ENCODE data around the gene ANKAR.
"Not testable (repeated sequence)": the region's sequence is repeated elsewhere in the genome, so short reads cannot be mapped to it uniquely, and the experiment has no call there.

Gene ANKAR

DNA sequence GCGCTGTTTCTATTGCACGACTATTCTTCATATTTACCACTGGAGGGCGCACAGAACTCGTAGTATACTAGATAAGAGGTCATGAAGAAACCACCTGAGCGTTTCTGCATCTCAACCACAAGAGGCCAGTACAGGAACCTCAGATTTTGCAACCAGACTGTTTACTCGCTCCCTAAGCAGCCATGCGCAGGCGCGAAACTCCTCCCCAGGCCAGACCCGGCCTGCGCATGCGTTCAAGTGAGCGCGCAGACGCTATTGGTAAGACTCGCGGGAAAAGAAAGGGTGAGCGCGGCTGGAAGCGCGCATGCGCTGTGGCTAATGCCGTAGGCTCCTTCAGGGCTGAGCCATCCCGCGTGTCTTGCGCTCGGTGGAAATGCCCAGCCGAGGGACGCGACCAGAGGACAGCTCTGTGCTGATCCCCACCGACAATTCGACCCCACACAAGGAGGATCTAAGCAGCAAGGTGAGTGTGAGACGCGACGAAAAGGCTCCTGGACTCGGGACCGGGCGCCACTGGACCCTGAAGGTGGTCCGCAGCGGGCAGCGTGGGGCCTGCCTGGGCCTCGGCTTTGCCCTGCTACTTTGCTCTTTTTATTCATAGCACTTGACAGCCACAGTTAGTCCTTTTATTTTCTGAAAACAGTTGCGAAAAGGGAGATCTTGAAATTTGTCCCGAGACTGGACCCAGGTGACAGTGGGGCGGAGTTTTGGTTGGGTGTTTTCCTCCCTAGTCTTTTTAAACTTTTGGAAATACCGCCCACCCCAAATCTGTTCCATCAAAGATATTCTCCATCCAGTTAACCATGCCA, 13.1 kb upstream of the ANKAR start, which contains the start of gene ASNSD1:
TSS of gene ASNSD1 (plus strand) at position 312 of the 809 bp plus-strand sequence. CDS start 4,674 bp downstream, outside the sequence.
- DNase-seq = peak; percentile 96

DNA sequence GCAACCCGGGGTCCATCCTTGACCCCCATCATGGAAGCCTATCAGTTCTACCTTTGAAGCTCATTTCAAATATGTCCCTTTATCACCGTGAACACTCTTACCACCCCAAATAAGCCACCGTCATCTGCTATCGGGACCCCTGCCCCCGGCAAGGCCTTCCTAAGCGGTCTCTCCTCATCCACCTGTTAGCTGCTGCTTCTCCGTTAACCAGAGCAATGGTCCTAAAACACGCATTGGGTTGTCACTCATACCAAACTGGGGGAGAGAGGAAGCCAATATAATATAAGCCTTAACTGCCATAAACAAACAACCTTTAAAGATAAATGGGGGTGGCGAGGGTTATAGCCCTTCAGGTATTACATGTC, 12.5 kb upstream of the ANKAR start:
- DNase-seq = no peak

DNA sequence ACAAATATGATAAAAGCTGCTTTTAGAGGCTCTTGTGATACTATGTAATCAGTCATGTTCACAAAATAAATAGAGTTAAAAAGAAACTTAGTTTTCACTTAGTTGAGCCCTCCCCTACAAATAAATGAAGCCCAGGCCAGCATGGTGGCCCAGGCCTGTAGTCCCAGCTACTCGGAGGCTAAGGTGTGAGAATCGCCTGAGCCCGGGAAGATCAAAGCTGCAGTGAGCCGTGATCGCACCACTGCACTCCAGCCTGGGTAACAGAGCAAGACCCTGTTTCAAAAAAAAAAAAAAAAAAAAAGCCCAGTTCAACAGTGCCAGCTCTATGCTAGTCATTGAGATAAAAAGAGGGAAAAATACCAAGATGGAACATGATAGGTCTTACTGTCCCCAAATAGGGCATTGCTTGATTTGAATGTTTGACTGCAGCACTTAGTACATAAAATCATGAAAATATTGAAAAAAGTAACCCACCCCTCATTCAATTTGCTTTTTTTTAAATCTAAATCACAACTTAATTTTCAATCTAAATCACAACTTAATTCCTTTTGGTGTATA, 11.7 kb upstream of the ANKAR start:
- DNase-seq = no peak

DNA sequence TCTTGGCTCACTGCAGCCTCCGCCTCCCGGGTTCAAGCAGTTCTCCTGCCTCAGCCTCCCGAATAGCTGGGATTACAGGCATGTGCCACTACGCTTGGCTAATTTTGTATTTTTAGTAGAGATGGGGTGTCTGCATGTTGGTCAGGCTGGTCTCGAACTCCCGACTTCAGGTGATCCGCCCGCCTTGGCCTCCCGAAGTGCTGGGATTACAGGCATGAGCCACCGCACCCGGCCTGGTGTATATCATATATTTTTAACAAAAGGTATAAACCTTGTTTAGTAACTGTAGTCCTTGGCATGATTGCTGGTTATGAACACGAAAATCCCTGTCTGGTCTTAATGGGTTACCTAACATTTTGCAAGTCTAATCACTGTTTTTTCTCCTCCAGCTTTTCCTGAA, 11.2 kb upstream of the ANKAR start:
- not testable (repeated sequence) for DNase-seq

DNA sequence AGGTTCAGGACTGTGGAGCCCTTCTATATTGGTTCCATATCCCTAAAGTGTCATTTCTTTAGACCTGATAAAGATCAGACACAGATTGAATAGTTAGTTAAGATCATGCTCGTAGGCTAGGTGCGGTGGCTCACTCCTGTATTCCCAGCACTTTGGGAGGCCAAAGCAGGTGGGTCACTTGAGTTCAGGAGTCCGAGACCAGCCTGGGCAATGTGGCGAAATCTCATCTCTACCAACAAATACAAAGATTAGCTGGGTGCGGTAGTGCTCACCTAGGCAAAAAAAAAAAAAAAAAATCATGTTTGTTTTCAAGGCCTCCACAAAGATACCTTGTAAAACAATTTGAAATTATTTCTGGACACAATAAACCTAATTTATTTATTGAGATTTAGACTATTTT, 4.6 kb upstream of the ANKAR start:
- no peak for DNase-seq

DNA sequence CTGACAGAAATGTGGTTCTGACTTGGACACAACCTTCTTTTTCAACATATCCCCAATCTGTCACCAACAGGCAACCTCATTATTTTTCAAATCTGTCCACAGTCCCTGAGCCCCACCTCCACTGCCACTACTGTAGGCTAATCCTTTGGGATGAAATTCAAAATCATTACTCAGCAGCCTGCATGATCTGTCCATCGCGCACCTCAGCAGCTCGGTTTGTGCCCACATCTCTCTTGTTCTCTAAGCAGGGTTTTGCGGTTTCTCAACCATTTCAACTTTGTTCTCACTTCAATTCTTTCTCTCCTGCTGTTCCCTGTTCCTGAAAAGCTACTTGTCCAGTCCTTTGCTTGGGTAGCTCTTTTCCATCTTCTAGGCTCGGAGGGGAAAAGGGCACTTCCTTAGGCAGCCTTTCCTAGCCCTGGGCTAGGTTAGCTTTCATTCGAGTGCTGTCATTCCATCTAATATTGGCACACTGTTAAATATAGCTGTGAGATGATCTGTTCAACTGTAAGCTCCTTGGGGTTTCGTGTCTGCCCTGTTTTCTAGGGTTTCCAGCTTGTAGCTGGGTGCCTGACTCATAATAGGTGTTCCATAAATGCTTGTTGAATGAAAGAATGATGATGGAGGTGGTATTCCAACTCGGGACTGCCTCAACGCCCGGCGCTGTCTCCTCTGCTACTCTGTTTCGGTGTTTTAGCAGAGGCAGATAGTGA, 653 bp upstream of the ANKAR start:
- no peak for DNase-seq

DNA sequence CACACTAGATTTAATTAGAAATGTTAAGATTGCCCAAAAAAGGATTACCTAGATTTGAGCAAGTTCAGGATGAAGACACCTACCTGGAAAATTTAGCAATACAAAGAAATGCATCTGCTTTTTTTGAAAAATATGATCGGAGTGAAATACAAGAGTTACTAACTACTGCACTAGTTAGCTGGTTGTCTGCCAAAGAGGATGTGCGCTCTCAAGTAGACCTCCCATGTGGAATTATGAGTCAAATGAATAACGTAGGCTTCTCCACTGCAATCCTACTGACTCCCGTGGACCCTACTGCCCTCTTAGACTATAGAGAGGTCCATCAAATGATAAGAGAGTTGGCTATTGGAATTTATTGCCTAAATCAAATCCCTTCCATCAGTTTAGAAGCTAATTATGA, 2.0 kb downstream of the ANKAR start:
- DNase-seq = no peak

DNA sequence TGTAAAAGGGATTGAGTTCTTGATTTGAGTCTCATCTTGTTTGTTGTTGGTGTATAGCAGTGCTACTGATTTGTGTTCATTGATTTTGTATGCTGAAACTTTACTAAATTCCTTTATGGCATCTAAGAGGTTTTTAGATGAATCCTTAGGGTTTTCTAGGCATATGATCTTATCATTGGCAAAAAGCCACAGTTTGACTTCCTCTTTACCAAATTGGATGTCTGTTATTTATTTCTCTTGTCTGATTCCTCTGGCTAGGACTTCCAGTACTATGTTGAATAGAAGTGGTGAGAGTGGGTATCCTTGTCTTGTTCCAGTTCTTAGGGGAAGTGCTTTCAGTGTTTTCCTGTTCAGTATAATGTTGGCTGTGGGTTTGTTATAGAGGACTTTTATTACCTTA, 4.8 kb downstream of the ANKAR start:
- no peak for DNase-seq

DNA sequence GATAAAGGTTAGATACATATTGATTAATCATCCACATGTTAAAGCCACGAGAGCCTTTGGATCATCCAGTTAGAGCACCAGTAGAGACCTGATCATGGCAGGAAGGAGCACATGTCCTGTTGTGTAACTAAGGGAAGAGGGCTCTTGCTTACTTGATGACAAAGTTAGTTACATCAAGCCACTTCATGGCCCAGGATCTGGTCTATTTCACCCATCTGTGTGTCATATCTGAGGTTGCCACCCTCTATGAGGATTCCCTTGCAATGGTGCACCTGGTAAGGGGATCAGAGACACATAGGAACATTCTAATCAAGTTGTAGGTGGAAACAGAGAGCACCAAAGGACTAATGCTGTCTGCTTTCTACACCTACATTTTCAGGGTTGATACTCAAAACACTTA, 6.7 kb downstream of the ANKAR start:
- DNase-seq = no peak

DNA sequence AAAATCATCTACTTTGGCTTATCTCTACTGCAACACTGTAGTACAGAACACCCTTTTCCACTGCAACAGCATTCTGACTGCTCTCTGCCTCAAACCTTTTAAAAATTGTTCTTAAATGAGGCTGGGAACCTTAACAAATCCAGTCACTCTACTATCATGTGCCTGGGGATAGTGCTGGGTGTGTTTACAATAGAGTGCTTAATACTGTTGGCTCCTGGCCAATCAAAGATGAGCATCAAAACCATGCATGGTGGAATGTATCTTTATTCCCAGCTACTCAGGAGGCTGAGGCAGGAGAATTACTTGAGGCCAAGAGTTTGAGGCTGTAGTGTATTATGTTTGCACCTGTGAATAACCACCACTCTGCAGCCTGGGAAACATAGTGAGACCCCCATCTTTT, 7.4 kb downstream of the ANKAR start:
- no peak for DNase-seq

DNA sequence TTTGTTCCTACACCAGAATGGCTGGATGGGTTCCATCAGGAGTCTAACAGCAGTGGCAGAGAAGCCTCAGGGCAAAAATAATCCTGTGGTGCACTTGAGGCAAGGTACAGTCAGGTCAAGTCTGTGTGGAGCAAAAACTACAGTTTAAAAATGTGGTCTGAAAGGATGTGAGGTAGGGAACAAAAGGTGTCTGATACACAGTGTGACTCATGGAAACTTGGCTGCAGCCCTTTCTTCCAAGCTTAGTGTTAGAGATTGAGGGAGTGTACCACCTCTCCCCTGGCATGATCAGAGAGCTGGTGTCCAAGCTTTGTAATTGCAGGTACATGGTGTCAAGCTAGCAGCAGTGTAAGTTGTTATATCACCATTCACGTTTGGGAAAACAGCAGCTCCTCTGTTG, 8.9 kb downstream of the ANKAR start:
- no peak for DNase-seq

DNA sequence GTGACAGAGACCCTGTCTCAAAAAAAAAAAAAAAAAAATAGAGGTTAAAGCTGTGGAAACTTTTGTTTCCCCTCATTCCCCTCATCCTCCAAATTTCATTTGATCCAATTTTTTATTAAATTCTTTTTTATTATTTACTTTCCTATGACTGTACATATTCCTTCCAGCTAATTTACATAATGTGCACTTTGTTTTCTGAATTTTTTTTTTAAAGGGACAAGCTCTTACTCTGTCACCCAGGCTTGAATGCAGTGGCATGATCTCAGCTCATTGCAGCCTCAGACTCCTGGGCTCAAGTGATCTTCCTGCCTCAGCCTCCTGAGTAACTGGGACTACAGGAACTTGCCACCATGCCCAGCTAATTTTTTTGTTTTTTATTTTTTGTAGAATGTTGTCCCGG, 10.3 kb downstream of the ANKAR start:
- DNase-seq = no peak

DNA sequence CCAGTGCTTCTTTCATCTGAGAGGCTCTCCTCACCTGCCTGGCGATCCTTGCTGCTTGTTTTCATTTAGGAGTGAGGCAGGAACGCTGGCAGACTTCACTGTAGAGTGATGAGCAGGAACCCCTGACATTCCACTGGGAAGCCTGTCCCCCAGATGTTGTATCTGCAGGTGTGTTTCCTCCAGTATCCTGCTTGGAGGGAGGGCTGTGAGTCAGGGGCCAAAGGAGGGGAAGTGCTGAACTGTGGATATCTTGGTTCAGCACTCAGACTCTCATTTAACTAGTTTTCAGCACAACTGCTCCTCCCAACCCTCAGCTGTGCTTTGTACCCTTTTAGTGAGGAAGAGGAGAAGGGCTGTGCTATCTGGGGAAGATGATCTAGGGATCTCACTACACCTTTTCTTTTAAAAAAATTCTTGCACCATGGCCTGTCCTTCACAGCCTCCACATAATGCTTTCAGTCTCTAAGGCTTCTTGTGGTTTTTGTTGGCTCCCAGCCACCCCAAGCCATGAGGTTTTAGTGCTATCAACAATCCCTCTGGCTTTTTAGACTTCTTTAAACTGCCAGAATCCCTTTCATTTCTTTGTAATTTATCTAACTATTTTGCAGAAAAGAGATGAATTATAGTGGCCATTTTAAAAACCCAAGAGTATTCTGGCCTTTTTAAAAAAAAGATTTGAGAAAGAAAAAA, 11.2 kb downstream of the ANKAR start:
- DNase-seq = peak; percentile 15

DNA sequence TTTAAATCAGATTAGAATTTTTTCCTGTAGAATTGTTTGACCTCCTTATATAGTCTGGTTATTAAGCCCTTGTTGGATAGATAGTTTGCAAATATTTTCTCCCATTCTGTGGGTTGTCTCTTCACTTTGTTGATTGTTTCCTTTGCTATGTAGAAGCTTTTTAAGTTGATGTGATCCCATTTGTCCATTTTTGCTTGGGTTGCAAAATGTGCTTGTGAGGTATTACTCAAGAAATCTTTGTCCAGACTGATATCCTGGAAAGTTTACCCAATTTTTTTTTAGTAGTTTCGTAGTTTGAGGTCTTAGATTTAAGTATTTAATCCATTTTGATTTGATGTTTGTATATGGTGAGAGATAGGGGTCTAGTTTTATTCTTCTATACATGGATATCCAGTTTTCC, 13.3 kb downstream of the ANKAR start:
- DNase-seq = not testable (repeated sequence)

DNA sequence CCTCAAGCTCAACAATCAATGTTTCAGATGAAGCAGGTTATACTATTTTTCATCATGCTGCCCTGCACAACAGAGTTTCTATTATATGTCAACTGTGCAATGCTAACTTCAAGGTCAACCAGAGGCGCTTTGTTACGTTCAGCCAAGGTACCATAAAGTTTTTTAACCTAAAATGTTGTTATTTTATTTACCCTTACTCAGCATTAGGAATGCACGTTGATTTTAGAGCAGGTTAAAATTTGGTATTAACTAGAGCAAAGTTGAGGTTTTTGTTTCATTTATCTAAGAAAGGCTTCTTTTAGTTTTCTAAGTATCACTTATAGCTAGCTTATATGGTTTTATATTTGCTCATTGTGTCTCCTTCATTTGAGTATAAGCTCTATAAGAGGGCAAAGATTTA, 21.8 kb downstream of the ANKAR start:
- DNase-seq = no peak

DNA sequence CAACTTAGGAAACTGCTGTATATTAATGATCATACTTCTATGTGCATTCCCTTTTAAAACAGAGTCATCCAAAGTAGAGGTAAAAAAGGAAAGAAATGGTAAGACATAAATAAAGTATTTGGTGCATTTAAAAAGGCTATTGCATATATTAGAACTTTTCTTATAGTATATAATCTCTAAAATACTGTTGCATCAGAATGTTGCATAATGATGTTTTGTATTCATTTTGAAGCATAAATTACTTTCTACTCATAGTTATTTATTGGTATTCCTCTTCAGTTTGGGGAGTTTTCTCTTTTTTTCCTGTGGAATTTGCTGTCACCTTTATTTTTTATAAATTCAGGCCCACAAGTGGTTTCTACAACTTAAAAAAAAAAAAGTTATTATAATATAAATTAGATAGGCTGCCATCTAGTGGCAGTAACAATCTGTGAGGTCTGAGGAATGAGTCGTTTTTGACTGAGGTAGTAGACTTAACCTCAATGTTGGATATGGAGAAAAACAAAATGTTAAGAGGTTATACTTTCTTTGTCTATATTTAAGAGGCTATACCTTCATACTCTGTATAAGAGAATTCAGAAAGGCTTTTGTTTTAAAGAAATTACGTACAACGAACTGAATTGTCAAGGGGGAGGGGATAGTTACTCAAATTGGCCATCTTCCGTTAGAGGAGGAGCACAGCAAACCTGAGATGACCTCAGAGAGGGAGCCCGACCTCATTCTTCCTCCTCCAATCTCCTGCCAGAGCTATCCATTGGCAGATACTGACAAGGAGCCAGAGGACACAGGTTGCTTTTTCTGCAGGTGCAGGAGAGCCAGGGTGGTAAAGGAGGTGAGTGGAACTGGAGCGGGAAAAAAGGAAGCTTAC, 23.8 kb downstream of the ANKAR start:
- no peak for DNase-seq

DNA sequence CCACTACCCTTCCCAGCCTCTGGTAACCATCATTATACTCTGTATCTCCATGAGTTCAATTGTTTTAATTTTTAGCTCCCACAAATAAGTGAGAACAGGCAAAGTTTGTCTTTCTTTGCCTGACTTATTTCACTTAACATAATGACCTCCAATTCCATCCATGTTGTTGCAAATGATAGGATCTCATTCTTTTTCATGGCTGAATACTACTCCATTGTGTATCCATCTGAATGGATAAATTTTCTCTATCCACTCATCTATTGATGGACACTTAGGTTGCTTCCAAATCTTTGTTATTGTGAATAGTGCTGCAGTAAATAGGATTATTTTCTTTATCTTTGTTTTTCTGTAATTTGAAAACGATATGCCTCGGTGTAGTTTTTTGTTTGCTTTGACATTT, 26.2 kb downstream of the ANKAR start:
- DNase-seq = no peak

DNA sequence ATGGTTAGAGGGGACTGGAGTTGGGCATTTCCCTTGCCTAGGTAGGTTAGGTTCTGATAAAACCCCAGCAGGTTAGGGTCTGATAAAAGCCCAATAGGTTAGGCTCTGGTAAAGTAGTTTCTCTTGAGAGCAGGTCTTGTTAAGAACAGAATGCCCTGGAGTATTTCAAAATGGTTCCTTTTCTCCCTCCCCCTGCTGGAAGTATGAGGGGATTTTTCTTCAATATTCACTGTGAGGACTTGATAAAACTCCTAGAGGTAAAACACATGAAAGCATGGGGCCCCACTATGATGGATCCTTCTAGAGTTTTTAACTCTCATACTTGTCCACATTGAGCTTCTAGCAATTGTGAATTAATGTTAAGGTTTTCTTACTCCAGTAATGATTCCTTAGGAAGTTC, 27.6 kb downstream of the ANKAR start:
- DNase-seq = no peak

DNA sequence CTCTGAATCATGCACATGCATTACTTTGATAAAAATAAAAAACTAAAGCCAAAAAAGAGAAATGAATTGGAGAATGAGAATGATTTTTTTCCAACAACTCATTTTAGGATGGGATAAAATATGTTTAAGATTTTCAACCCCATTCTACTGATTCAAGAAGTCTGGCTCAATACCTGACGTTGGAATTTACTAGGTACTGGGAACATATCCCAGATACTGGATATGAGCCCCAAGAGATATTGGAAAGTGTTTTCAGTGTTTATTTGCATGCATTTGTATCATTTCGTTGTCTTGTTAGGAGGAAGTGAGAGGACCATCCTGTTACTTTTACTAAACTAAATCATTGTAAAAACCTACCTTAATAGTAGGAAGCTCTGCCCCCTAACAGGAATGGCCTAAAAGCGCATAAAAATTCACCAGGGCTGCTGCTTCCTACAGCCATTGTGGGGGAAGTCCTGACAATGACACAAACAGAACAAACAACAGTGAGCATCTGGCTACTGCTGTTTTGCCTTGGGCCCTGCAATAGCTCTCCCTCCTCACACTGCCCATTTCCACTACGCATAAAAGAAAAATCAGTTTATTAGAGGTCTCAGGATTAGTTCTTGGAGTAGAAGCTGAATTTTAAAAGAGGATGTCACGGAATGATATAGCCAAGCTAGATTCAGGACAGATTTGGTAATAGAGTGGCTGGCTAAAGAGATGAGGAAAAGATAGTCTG, 35.2 kb downstream of the ANKAR start:
- DNase-seq = no peak

DNA sequence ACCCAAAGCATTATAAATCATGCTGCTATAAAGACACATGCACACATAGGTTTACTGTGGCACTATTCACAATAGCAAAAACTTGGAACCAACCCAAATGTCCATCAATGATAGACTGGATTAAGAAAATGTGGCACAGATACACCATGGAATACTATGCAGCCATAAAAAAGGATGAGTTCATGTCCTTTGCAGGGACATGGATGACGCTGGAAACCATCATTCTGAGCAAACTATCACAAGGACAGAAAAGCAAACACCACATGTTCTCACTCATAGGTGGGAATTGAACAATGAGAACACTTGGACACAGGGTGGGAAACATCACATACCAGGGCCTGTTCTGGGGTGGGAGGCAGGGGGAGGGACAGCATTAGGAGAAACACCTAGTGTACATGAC, 43.1 kb downstream of the ANKAR start:
- not testable (repeated sequence) for DNase-seq

DNA sequence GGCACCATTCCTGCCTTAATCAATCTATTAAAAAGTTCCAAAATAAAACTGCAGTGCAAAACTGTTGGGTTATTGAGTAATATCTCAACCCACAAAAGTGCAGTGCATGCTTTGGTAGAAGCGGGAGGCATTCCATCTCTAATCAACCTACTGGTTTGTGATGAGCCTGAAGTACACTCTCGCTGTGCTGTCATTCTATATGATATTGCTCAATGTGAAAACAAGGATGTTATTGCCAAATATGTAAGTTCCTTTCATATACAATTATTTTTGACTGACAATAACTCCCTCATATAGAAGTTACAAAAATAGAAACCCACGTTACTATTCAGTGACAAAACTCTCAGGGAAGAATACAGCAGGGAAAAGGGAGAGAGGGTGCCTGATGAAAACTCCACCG, 45.1 kb downstream of the ANKAR start:
- no peak for DNase-seq

DNA sequence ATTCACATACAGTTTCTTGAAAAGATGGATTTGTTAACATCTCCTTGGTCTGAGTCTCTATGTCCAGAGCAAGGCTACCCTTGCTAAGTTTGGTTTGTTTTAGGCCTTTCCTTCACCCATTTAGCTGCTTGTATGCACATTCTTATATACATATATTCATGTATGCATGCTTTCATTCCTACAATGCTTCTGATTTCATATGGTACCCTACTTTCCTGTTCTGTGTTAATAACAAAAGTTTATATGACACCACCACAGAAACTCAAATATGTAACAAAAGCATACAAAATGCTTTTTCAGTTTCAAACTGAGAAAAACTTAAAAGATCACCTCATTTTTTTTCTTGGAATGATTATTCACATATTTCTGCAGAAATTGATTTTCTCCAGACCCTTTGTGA, 48.7 kb downstream of the ANKAR start:
- no peak for DNase-seq

All from KG1 (cell line).